ENCODE data around the gene P4HA2.

- TF ChIP-seq POLR2AphosphoS5 (IDR thresholded peaks at IDR 0.05; ENCODE audit: low read depth) = no peak
- TF ChIP-seq EZH2 (IDR thresholded peaks at IDR 0.05; ENCODE audit: low read depth, unreplicated experiment) = no peak
- no peak for TF ChIP-seq CTCF (conservative IDR thresholded peaks at IDR 0.05; ENCODE audit: low read depth in 2 of 2)
- TF ChIP-seq EZH2phosphoT487 (IDR thresholded peaks at IDR 0.05; ENCODE audit: unreplicated experiment) = no peak
- no peak for TF ChIP-seq CREB1 (CRISPR knock-in tag; IDR thresholded peaks at IDR 0.05; ENCODE audit: low read depth)
Measured at GRCh38 chr5:132209131-132209530, 18.5 kb downstream of the P4HA2 start.

All from GM23338 (cell line).